Subcutaneous abdominal adipose tissue (tissue), 5 donors: ENCODE results near the gene GCGR.

ENCODE experiments used
- H3K27ac ChIP-seq: one replicate; pipeline ENCODE4 v1.7.0; 2013; ENCODE audit warnings: low read depth, mild to moderate bottlenecking, inconsistent platforms, low read length, moderate library complexity
- H3K27me3 ChIP-seq, 5 donors: one replicate each; pipeline ENCODE4 v1.7.0; 2013; ENCODE audit warnings: low read length in 5 of 5, inconsistent platforms in 1 of 5; ENCODE audit not compliant: control insufficient read depth in 5 of 5, insufficient read depth in 4 of 5
- H3K36me3 ChIP-seq, 5 donors: one replicate each; pipeline ENCODE4 v1.7.0; 2013; ENCODE audit warnings: low read length in 5 of 5; ENCODE audit not compliant: control insufficient read depth in 5 of 5, insufficient read depth in 5 of 5
- H3K4me1 ChIP-seq, 5 donors: one replicate each; pipeline ENCODE4 v1.7.0; 2013; ENCODE audit warnings: low read length in 5 of 5, mild to moderate bottlenecking in 3 of 5, moderate library complexity in 1 of 5; ENCODE audit not compliant: control insufficient read depth in 5 of 5, insufficient read depth in 5 of 5
- H3K4me3 ChIP-seq, 5 donors: one replicate each; pipeline ENCODE4 v1.7.0; 2013; ENCODE audit warnings: low read length in 5 of 5, low read depth in 1 of 5
- H3K9ac ChIP-seq, 5 donors: one replicate each; pipeline ENCODE4 v1.7.0; 2013; ENCODE audit warnings: low read length in 5 of 5, mild to moderate bottlenecking in 4 of 5, moderate library complexity in 3 of 5
- H3K9me3 ChIP-seq, 5 donors: one replicate each; pipeline ENCODE4 v1.7.0; 2013; ENCODE audit warnings: low read length in 5 of 5; ENCODE audit not compliant: control insufficient read depth in 5 of 5
- donor health status: healthy.
- donor health status: healthy.
- donor health status: healthy.
- donor health status: healthy.
- donor health status: healthy.

The GCGR gene

GRCh38 chr17:81821603-81822311 is 17.8 kb downstream of the GCGR start:
- Histone ChIP-seq H3K27me3 (peaks cover 0 to 6% (median 4%) of the 10 kb centered on the region in 5 donors), H3K9ac (peak overlapping the region in 2 of 5 donors; percentile 35), H3K9me3 (no peaks in the 10 kb centered on the region), H3K36me3 (peaks cover 0 to 25% (median 21%) of the 10 kb centered on the region in 5 donors), H3K4me1 (peaks cover 4 to 24% (median 19%) of the 10 kb centered on the region in 5 donors), H3K4me3 (peak overlapping the region in 1 of 5 donors; percentile 35), H3K27ac (no peak overlapping the region)

GRCh38 chr17:81822312-81822637 is 18.3 kb downstream of the GCGR start:
- Histone ChIP-seq H3K4me1 (peaks cover 4 to 24% (median 19%) of the 10 kb centered on the region in 5 donors), H3K4me3 (no peak overlapping the region), H3K9me3 (no peaks in the 10 kb centered on the region), H3K36me3 (peaks cover 0 to 25% (median 21%) of the 10 kb centered on the region in 5 donors), H3K27me3 (peaks cover 0 to 6% (median 4%) of the 10 kb centered on the region in 5 donors), H3K9ac (peak overlapping the region in 1 of 5 donors; percentile 35), H3K27ac (no peak overlapping the region)

GRCh38 chr17:81822996-81823819 is 19.3 kb downstream of the GCGR start:
- H3K9me3 ChIP-seq = no peaks in the 10 kb centered on the region
- H3K4me1 ChIP-seq = peaks cover 4 to 27% (median 21%) of the 10 kb centered on the region in 5 donors
- peaks cover 0 to 25% (median 21%) of the 10 kb centered on the region in 5 donors for H3K36me3 ChIP-seq
- H3K27ac ChIP-seq = no peak overlapping the region
- no peak overlapping the region for H3K9ac ChIP-seq
- no peak overlapping the region for H3K4me3 ChIP-seq
- peaks cover 0 to 6% (median 3%) of the 10 kb centered on the region in 5 donors for H3K27me3 ChIP-seq

GRCh38 chr17:81823820-81824550 is 20.0 kb downstream of the GCGR start:
- no peaks in the 10 kb centered on the region for H3K9me3 ChIP-seq
- H3K4me1 ChIP-seq = peaks cover 4 to 33% (median 26%) of the 10 kb centered on the region in 5 donors
- peaks cover 0 to 25% (median 21%) of the 10 kb centered on the region in 5 donors for H3K36me3 ChIP-seq
- H3K27me3 ChIP-seq = peaks cover 0 to 5% (median 3%) of the 10 kb centered on the region in 5 donors
- H3K4me3 ChIP-seq = no peak overlapping the region
- no peak overlapping the region for H3K27ac ChIP-seq
- no peak overlapping the region for H3K9ac ChIP-seq

GRCh38 chr17:81824595-81824994 is 20.6 kb downstream of the GCGR start:
- no peaks in the 10 kb centered on the region for H3K9me3 ChIP-seq
- H3K27me3 ChIP-seq = peaks cover 0 to under 1% (median 0%) of the 10 kb centered on the region in 5 donors
- H3K27ac ChIP-seq = no peak overlapping the region
- peaks cover 4 to 33% (median 26%) of the 10 kb centered on the region in 5 donors for H3K4me1 ChIP-seq
- H3K9ac ChIP-seq = no peak overlapping the region
- H3K36me3 ChIP-seq = peaks cover 0 to 25% (median 21%) of the 10 kb centered on the region in 5 donors
- H3K4me3 ChIP-seq = no peak overlapping the region

GRCh38 chr17:81825841-81826466 is 22.0 kb downstream of the GCGR start:
- Histone ChIP-seq H3K9ac (peak overlapping the region in 2 of 5 donors; percentile 1 to 13), H3K4me3 (no peak overlapping the region), H3K4me1 (peaks cover 4 to 33% (median 28%) of the 10 kb centered on the region in 5 donors), H3K9me3 (no peaks in the 10 kb centered on the region), H3K27me3 (no peaks in the 10 kb centered on the region), H3K27ac (no peak overlapping the region), H3K36me3 (peaks cover 0 to 30% (median 25%) of the 10 kb centered on the region in 5 donors)

GRCh38 chr17:81828656-81829055 is 24.7 kb downstream of the GCGR start:
- peaks cover 9 to 39% (median 31%) of the 10 kb centered on the region in 5 donors for H3K4me1 ChIP-seq
- H3K9ac ChIP-seq = peak overlapping the region in 1 of 5 donors; percentile 13
- no peak overlapping the region for H3K4me3 ChIP-seq
- no peaks in the 10 kb centered on the region for H3K9me3 ChIP-seq
- no peak overlapping the region for H3K27ac ChIP-seq
- peaks cover 0 to 18% (median 9%) of the 10 kb centered on the region in 5 donors for H3K36me3 ChIP-seq
- H3K27me3 ChIP-seq = no peaks in the 10 kb centered on the region

GRCh38 chr17:81829858-81830257 is 25.9 kb downstream of the GCGR start:
- H3K9me3 ChIP-seq = no peaks in the 10 kb centered on the region
- peaks cover 9 to 47% (median 38%) of the 10 kb centered on the region in 5 donors for H3K4me1 ChIP-seq
- no peak overlapping the region for H3K27ac ChIP-seq
- H3K9ac ChIP-seq = peak overlapping the region in 1 of 5 donors; percentile 10
- H3K27me3 ChIP-seq = no peaks in the 10 kb centered on the region
- H3K4me3 ChIP-seq = no peak overlapping the region
- H3K36me3 ChIP-seq = peaks cover 0 to 7% (median 0%) of the 10 kb centered on the region in 5 donors

GRCh38 chr17:81831563-81831956 is 27.6 kb downstream of the GCGR start:
- H3K27ac ChIP-seq = peak overlapping the region; percentile 70
- peaks cover 7 to 37% (median 31%) of the 10 kb centered on the region in 5 donors for H3K4me1 ChIP-seq
- H3K4me3 ChIP-seq = peak overlapping the region in 3 of 5 donors; percentile 72 to 81 (median 77)
- no peaks in the 10 kb centered on the region for H3K9me3 ChIP-seq
- H3K9ac ChIP-seq = peak overlapping the region in 3 of 5 donors; percentile 26 to 91 (median 86)
- no peaks in the 10 kb centered on the region for H3K27me3 ChIP-seq
- H3K36me3 ChIP-seq = peaks cover 0 to 5% (median 0%) of the 10 kb centered on the region in 5 donors
